Gastroesophageal sphincter (tissue), 3 donors: Measurements from ENCODE around the gene TK2.
"Not testable (repeated sequence)": the region's sequence is repeated elsewhere in the genome, so short reads cannot be mapped to it uniquely, and the experiment has no call there.

Source experiments
- CTCF ChIP-seq, 4 experiments: fragments of 200-600 bp in 2 of 4; fragments of 450-650 bp in 2 of 4; sonication (generic) in 1 of 4; IDR thresholded peaks; one replicate each; pipeline ENCODE4 v1.5.1; 2017 to 2019; ENCODE audit warnings: antibody characterized with exemption in 4 of 4, mild to moderate bottlenecking in 2 of 4, moderate library complexity in 2 of 4
- POLR2A ChIP-seq, 2 donors: fragments of 450-650 bp; IDR thresholded peaks; one replicate each; pipeline ENCODE4 v1.6.1; 2017; ENCODE audit warnings: antibody characterized with exemption in 2 of 2, mild to moderate bottlenecking in 2 of 2, moderate library complexity in 1 of 2
- POLR2AphosphoS5 ChIP-seq: sonication (generic); formaldehyde crosslinking; IDR thresholded peaks from one replicate; pipeline ENCODE4 v1.6.1; 2017; ENCODE audit warnings: antibody characterized with exemption

DNA sequence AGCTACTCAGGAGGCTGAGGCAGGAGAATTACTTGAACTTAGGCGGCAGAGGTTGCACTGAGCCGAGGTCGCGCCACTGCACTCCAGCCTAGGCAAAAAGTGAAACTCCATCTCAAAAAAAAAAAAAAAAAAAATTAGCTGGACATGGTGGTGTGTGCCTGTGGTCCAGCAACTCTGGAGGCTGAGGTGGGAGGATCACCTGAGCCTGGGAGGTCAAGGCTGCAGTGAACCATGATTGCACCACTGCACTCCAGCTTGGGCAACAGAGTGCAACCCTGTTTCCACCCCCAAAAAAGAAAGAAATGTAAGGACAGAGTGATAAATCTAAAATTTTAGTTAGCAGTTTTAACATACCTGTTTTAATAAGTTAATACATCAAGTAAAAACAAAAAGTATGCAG is 46.6 kb upstream of the TK2 start:
- TF ChIP-seq POLR2AphosphoS5; CTCF (IDR thresholded peaks at IDR 0.05); POLR2A (IDR thresholded peaks at IDR 0.05): not testable (repeated sequence)
